Prostate gland (tissue), 2 donors: ENCODE measurements around the gene CTNNBIP1.

Source experiments
- POLR2A ChIP-seq: fragments of 450-650 bp; IDR thresholded peaks from one replicate; pipeline ENCODE4 v1.6.1; 2016; ENCODE audit warnings: antibody characterized with exemption, mild to moderate bottlenecking
- TF ChIP-seq, protein P1 (sequence below), 4 experiments: fragments of 200-600 bp in 2 of 4; fragments of 450-650 bp in 2 of 4; sonication (generic) in 2 of 4; IDR thresholded peaks; 1 replicate in 3 of 4; 2 replicates in 1 of 4; pipeline ENCODE4 v1.5.1; 2016 to 2019; ENCODE audit warnings: antibody characterized with exemption in 4 of 4, mild to moderate bottlenecking in 2 of 4, moderate library complexity in 2 of 4

DNA sequence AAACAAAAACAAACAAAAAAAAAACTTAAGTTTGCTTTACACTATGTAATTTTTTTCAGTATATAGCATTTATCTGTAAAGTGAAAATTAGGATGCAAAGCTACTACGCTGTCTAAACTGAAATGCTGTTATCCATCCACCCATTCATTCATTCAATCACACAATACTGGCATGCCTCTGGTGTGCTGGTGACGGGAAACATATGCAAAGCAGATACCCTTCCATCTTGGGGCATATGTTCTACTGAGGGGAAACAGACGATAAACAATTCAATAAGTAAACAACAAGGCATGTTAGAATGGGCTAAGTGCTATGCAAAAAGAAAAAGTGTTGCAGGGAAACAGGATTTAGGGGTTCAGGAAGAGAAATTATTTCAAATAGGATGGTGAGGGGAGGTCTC lies 89.5 kb downstream of the CTNNBIP1 start:
- TF ChIP-seq, protein P1, sequence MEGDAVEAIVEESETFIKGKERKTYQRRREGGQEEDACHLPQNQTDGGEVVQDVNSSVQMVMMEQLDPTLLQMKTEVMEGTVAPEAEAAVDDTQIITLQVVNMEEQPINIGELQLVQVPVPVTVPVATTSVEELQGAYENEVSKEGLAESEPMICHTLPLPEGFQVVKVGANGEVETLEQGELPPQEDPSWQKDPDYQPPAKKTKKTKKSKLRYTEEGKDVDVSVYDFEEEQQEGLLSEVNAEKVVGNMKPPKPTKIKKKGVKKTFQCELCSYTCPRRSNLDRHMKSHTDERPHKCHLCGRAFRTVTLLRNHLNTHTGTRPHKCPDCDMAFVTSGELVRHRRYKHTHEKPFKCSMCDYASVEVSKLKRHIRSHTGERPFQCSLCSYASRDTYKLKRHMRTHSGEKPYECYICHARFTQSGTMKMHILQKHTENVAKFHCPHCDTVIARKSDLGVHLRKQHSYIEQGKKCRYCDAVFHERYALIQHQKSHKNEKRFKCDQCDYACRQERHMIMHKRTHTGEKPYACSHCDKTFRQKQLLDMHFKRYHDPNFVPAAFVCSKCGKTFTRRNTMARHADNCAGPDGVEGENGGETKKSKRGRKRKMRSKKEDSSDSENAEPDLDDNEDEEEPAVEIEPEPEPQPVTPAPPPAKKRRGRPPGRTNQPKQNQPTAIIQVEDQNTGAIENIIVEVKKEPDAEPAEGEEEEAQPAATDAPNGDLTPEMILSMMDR (IDR thresholded peaks at IDR 0.05): no peak
- TF ChIP-seq POLR2A: no peak
